Measurements from ENCODE around the gene PTBP3. TPM values are rescaled to one million over a fixed set of nuclear protein-coding genes. Genes with fewer than 3 reads are reported as not detected.

The PTBP3 gene
- polyA plus RNA-seq, 2 of the 4 experiments (the other 2 are of a cell fraction): 55.7 to 105 TPM

DNA sequence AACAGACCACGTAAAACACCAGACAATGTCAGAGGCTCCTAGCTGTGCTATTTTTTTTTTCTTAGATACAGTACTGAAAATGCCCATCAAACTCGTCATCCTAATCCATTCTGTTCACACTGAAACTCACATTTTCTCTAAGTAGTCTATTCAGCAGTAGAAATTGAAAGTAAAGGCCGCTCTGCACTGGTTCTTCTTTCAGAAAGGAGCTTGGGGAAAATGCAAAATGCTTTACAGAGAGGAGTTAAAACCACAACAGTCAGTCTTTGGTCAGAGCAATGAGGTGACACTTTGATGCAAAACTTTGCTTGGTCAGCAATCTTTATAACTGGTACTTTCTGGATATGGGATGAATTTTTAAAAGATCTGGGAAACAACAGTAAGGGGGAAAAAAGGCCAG, 114.5 kb downstream of the PTBP3 start:
- WGBS (ENCODE audit: missing lambda C conversion rate): 88% methylated on average over 3 of the region's 3 CpGs
- no peaks in the 10 kb centered on the region for H3K4me1 ChIP-seq
- FAIRE-seq (no peak), ATAC-seq (no peak), DNase-seq (ENCODE audit: low read depth in 1 of 2, low spot score in 1 of 2) (no peak)
- TF ChIP-seq MAFK (IDR thresholded peaks at IDR 0.05; ENCODE audit: partially characterized antibody): peak; percentile 90
- TF ChIP-seq POLR2AphosphoS2 (conservative IDR thresholded peaks at IDR 0.05; ENCODE audit: low read length): no peak
- CTCF ChIA-PET: interaction anchor here (0.7 kb wide), 1 partner anchor 11 kb away, joined by 3 read pairs; no protein-coding TSS in a partner anchor
- no peaks in the 10 kb centered on the region for H3K9me3 ChIP-seq
- H3K27ac ChIP-seq: no peak overlapping the region
- POLR2A ChIA-PET: no interaction called here
- H3K4me2 ChIP-seq: no peak overlapping the region
- no peak overlapping the region for H3K4me3 ChIP-seq

DNA sequence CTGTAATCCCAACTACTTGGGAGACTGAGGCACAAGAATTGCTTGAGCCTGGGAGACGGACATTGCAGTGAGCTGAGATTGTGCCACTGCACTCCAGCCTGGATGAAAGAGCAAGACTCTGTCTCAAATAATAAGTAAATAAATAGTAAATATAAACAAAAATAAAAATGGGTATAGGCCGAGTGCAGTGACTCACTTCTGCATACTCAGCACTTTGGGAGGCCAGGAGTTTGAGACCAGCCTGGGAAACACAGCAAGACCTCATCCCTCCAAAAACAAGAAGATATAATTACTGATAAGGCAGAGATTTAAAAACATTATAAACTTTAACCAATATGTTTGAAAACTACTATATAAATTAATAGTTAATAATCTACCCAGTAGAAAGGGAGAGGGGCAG, 120.5 kb downstream of the PTBP3 start:
- no peak overlapping the region for H3K4me2 ChIP-seq
- no peak for FAIRE-seq
- TF ChIP-seq JUNB (IDR thresholded peaks at IDR 0.05): no peak
- no peak for TF ChIP-seq TFCP2L1 (CRISPR knock-in tag; IDR thresholded peaks at IDR 0.05)
- no peak for TF ChIP-seq KDM1A (IDR thresholded peaks at IDR 0.05; ENCODE audit: low read depth)
- TF ChIP-seq POLR2AphosphoS2 (conservative IDR thresholded peaks at IDR 0.05; ENCODE audit: low read length): no peak
- peak; percentile 80 for TF ChIP-seq MAFK (IDR thresholded peaks at IDR 0.05; ENCODE audit: partially characterized antibody)
- no peaks in the 10 kb centered on the region for H3K4me1 ChIP-seq
- POLR2A ChIA-PET: no interaction called here
- DNase-seq (ENCODE audit: low read depth in 1 of 2, low spot score in 1 of 2): no peak
- no peak for ATAC-seq
- CTCF ChIA-PET: interaction anchor here (0.8 to 3.3 kb wide), 3 partner anchors 12 to 120 kb away, joined by 3 to 13 read pairs (median 3); partner anchors contain the start of gene PTBP3
- H3K9me3 ChIP-seq: no peaks in the 10 kb centered on the region
- H3K4me3 ChIP-seq: no peak overlapping the region
- no peak overlapping the region for H3K27ac ChIP-seq
- whole genome bisulfite sequencing (ENCODE audit: missing lambda C conversion rate): 76% methylated on average over 2 of the region's 2 CpGs

DNA sequence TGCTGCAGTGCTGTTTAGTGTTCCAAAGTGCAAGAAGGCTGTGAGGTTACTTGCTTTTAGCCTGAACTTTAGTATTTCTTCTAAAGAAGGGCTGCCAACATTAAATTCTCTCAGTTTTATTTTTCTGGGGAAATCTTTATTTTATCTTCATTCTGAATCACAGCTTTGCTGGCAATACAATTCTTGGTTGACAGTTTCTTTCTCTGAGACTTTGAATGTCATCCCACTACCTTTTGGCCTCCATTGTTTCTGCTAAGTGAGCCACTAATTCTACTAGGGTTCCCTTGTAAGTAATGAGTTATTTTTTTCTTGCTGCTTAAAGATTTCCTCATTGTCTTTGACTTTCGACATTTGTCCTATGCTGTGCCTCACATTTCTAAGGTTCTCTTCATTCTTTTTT, 126.0 kb downstream of the PTBP3 start:
- no peak overlapping the region for H3K27ac ChIP-seq
- DNase-seq (ENCODE audit: low read depth in 1 of 2, low spot score in 1 of 2) (no peak), FAIRE-seq (no peak), ATAC-seq (no peak)
- ChIA-PET POLR2A (no interaction called here), CTCF (interaction anchor here (0.9 to 1.6 kb wide), 3 partner anchors 12 to 141 kb away, joined by 3 to 5 read pairs (median 3); no protein-coding TSS in a partner anchor)
- H3K4me1 ChIP-seq: no peaks in the 10 kb centered on the region
- no peak overlapping the region for H3K4me3 ChIP-seq
- TF ChIP-seq POLR2A (IDR thresholded peaks at IDR 0.05; ENCODE audit: low read length) (no peak), TFCP2L1 (CRISPR knock-in tag; IDR thresholded peaks at IDR 0.05) (no peak), MAFK (IDR thresholded peaks at IDR 0.05; ENCODE audit: partially characterized antibody) (peak; percentile 32)
- TF ChIP-seq, protein P1, sequence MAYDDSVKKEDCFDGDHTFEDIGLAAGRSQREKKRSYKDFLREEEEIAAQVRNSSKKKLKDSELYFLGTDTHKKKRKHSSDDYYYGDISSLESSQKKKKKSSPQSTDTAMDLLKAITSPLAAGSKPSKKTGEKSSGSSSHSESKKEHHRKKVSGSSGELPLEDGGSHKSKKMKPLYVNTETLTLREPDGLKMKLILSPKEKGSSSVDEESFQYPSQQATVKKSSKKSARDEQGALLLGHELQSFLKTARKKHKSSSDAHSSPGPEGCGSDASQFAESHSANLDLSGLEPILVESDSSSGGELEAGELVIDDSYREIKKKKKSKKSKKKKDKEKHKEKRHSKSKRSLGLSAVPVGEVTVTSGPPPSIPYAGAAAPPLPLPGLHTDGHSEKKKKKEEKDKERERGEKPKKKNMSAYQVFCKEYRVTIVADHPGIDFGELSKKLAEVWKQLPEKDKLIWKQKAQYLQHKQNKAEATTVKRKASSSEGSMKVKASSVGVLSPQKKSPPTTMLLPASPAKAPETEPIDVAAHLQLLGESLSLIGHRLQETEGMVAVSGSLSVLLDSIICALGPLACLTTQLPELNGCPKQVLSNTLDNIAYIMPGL (CRISPR knock-in tag; IDR thresholded peaks at IDR 0.05; ENCODE audit: borderline replicate concordance): 0 out of 2 replicates have a peak, but pooled peaks have one; percentile 26
- 100% methylated on average over 1 of the region's 1 CpG for WGBS (ENCODE audit: missing lambda C conversion rate)
- H3K9me3 ChIP-seq: 0 out of 3 replicates have a peak, but pooled peaks cover 3% of the 10 kb centered on the region
- no peak overlapping the region for H3K4me2 ChIP-seq

DNA sequence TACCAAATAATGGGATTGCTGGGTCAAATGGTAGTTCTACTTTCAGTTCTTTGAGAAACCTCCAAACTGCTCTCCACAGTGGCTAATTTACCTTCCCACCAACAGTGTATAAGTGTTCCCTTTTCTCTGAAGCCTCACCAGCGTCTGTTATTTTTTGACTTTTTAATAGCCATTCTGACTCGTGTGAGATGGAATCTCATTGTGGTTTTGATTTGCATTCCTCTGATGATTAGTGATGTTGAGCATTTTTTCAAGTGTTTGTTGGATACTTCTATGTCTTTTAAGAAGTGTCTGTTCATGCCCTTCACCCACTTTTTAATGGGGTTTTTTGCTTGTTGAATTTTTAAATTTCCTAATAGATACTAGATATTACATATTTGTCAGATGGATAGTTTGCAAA, 129.9 kb downstream of the PTBP3 start:
- 41% methylated on average over 2 of the region's 2 CpGs for WGBS (ENCODE audit: missing lambda C conversion rate)
- H3K27ac ChIP-seq: no peak overlapping the region
- FAIRE-seq (no peak), ATAC-seq (no peak), DNase-seq (ENCODE audit: low read depth in 1 of 2, low spot score in 1 of 2) (no peak)
- H3K4me2 ChIP-seq: no peak overlapping the region
- H3K4me3 ChIP-seq: no peak overlapping the region
- H3K4me1 ChIP-seq: no peaks in the 10 kb centered on the region
- TF ChIP-seq NR3C1 (IDR thresholded peaks at IDR 0.05) (no peak), POLR2A (IDR thresholded peaks at IDR 0.05; ENCODE audit: low read length) (no peak), RFX5 (IDR thresholded peaks at IDR 0.05) (no peak), SMC3 (IDR thresholded peaks at IDR 0.05) (no peak), EHF (CRISPR knock-in tag; IDR thresholded peaks at IDR 0.05) (no peak), SREBF2 (IDR thresholded peaks at IDR 0.05) (no peak), MYC (IDR thresholded peaks at IDR 0.05; ENCODE audit: borderline replicate concordance, low read length) (no peak), ZFP36 (IDR thresholded peaks at IDR 0.05; ENCODE audit: borderline replicate concordance, partially characterized antibody) (no peak), ZNF302 (CRISPR knock-in tag; IDR thresholded peaks at IDR 0.05) (no peak)
- TF ChIP-seq, protein P2, sequence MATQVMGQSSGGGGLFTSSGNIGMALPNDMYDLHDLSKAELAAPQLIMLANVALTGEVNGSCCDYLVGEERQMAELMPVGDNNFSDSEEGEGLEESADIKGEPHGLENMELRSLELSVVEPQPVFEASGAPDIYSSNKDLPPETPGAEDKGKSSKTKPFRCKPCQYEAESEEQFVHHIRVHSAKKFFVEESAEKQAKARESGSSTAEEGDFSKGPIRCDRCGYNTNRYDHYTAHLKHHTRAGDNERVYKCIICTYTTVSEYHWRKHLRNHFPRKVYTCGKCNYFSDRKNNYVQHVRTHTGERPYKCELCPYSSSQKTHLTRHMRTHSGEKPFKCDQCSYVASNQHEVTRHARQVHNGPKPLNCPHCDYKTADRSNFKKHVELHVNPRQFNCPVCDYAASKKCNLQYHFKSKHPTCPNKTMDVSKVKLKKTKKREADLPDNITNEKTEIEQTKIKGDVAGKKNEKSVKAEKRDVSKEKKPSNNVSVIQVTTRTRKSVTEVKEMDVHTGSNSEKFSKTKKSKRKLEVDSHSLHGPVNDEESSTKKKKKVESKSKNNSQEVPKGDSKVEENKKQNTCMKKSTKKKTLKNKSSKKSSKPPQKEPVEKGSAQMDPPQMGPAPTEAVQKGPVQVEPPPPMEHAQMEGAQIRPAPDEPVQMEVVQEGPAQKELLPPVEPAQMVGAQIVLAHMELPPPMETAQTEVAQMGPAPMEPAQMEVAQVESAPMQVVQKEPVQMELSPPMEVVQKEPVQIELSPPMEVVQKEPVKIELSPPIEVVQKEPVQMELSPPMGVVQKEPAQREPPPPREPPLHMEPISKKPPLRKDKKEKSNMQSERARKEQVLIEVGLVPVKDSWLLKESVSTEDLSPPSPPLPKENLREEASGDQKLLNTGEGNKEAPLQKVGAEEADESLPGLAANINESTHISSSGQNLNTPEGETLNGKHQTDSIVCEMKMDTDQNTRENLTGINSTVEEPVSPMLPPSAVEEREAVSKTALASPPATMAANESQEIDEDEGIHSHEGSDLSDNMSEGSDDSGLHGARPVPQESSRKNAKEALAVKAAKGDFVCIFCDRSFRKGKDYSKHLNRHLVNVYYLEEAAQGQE (IDR thresholded peaks at IDR 0.05): no peak
- TF ChIP-seq, protein P1 (CRISPR knock-in tag; IDR thresholded peaks at IDR 0.05; ENCODE audit: borderline replicate concordance): no peak
- H3K9me3 ChIP-seq: 0 out of 3 replicates have a peak, but pooled peaks cover 3% of the 10 kb centered on the region
- CTCF ChIA-PET: interaction anchor here (0.9 to 1.0 kb wide), 2 partner anchors 11 to 105 kb away, joined by 3 read pairs; no protein-coding TSS in a partner anchor
- POLR2A ChIA-PET: no interaction called here

Data from A549 (cell line).